GM21390 (cell line): ENCODE data around the gene AVEN.
"Not testable (repeated sequence)": the region's sequence is repeated elsewhere in the genome, so short reads cannot be mapped to it uniquely, and the experiment has no call there.

Source experiments
- ATAC-seq: cut with Tn5 transposase; IDR thresholded peaks from one replicate; pipeline ENCODE4 v1.9.1; 2021; ENCODE audit not compliant: unreplicated experiment

AVEN gene, protein sequence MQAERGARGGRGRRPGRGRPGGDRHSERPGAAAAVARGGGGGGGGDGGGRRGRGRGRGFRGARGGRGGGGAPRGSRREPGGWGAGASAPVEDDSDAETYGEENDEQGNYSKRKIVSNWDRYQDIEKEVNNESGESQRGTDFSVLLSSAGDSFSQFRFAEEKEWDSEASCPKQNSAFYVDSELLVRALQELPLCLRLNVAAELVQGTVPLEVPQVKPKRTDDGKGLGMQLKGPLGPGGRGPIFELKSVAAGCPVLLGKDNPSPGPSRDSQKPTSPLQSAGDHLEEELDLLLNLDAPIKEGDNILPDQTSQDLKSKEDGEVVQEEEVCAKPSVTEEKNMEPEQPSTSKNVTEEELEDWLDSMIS

DNA sequence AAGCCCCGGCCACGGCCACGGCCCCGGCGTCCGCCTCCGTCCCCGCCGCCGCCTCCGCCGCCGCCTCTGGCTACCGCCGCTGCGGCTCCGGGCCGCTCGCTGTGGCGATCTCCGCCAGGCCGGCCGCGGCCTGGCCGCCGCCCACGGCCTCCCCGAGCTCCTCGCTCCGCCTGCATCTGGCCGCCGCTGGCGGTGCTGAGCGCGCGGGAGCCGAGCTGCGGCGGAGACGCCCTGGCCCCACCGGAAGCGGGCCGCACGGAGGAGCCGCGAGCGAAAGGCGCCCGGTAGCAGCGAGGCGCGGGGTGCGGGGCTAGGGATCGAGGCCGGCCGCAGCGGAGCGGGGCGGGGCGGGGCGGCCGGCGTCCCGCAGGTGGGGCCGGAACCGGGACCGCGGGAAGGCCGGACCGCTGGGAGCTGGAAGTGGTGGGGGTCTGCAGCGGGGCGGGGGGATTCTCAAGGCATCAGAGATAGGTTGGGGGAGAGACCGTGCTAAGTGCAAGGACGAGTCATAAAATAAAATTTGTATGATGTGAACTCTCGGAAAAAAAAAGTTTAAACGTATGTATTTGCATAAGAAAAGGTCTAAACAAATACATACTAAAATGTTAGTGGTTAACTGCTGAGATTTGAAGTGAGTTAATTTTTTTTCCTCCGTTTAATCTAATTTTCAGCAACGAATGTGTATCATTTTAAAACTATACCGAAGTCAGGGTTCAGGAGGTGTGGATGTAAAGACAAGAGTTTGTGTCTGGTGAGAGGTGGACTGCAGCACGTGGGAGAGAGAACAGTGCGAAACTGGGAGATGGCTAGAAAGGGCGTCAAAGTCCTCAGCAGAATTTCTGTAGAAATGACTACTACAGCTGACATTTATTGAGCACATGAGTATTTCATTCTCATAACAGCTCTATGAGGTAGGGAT, at the start of gene AVEN:
Gene AVEN, minus strand, starts transcription at position 334 of the 919 bp plus-strand sequence. Its CDS starts 158 bp downstream, at position 176.
- ATAC-seq: peak; percentile 39

DNA sequence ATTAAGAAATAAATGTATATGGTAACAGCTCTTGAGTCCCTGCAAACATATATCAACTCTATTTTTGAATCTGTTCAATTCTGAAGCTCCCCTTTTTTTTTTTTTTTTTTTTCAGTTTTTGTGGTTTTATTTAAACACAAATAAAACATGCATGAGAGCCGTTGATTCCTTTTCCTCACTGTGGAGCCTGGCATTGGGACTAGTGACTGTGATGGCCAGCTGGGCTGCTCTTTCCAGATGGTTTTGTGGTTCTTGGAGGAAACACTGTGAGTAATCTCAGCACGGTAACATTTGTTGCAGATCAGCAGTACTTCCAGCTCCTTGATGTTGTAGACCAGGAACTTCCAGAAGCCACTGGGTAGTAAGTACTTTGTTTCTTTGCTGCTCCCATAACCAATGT, 46.7 kb upstream of the AVEN start:
- ATAC-seq: no peak

- ATAC-seq: no peak
Measured at GRCh38 chr15:34084086-34084485, 45.1 kb upstream of the AVEN start.

- no peak for ATAC-seq
Measured at GRCh38 chr15:34079904-34080303, 40.9 kb upstream of the AVEN start.

DNA sequence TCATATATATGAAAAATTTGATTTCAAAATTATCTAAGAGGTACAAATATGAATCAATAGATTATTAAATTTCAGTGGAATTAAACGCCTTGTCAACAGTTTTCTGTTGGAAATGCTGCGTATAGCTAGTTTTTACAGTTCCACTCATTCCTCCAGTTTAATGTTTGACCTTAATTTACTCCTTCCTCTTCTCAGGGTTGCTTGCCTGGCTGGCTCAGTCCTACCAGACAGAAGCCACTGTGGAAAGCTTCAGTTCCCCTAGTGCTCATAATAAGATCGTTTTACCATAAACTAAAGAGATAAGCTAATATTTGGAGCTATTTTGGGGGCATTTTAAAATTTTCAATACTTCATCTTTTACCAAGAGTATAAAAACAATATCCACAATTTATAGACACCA, 39.9 kb upstream of the AVEN start:
- ATAC-seq: no peak

DNA sequence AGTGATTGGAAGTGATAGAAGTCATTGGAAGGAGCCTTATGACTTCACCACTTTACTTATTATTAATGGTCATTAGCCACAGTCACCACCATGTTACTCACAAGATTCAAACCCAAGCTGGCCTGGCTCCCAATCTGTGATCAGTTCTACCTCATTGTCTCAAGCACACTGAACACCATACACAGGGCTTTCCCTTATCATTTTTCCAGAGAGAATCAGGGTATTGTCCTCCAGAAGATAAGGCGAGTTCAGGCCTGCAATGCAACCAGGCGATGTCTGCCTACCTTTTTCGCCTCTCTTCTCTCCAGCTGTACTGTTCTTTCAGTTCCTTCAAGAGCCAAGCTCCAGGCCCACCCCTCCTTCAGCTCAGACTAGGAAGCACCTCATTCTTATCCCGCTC, 37.8 kb upstream of the AVEN start:
- no peak for ATAC-seq

- ATAC-seq: no peak
Measured at GRCh38 chr15:34070003-34070402, 31.0 kb upstream of the AVEN start.

- ATAC-seq: no peak
Measured at GRCh38 chr15:34065941-34066340, 26.9 kb upstream of the AVEN start.

- ATAC-seq: no peak
Measured at GRCh38 chr15:34065261-34065660, 26.3 kb upstream of the AVEN start.

DNA sequence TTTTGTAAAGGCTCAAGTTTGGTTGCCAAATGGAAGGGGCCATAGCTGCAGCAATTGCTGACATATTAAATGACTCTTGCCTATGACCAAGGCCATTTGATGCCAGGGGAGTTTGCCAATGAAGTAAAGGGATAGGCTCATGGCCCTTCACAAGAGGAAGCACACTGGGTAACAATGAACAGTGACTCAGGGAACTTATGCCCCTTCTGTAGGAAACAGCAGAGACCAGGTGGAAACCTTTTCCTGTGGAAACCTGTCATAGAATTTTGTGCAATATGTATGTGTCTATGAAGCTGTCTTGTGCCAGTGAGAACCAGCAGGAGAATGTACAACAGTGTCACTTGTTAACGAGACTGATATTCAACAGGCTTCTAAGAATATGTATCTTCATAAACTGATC, 25.4 kb upstream of the AVEN start:
- no peak for ATAC-seq

DNA sequence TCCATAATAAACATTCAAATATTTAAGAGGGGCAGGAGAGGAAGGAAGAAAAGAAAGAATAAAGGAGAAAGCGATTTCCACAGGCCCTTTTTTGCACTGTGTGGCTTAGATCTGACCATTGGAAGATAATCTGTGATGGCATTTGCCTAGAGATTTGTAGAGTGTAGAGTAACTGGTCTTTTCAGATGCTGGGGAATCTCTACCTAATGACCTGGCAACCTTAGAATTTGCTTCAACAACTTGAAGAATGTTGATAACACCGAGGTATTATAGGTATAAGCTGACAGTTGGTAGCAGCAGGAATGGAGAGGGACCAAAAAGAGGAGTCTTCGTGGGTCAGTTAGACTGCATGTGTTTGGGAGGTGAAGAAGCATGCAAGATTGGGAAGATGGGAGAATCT, 20.9 kb upstream of the AVEN start:
- no peak for ATAC-seq

- ATAC-seq: no peak
Measured at GRCh38 chr15:34059476-34059875, 20.5 kb upstream of the AVEN start.

GRCh38 chr15:34056911-34057310, 17.9 kb upstream of the AVEN start:
- ATAC-seq: no peak

GRCh38 chr15:34055868-34056595, 17.0 kb upstream of the AVEN start:
- ATAC-seq: no peak

GRCh38 chr15:34054081-34054707, 15.2 kb upstream of the AVEN start:
- ATAC-seq: no peak

GRCh38 chr15:34050385-34050784, 11.4 kb upstream of the AVEN start:
- not testable (repeated sequence) for ATAC-seq

GRCh38 chr15:34049112-34049511, 10.1 kb upstream of the AVEN start:
- no peak for ATAC-seq

DNA sequence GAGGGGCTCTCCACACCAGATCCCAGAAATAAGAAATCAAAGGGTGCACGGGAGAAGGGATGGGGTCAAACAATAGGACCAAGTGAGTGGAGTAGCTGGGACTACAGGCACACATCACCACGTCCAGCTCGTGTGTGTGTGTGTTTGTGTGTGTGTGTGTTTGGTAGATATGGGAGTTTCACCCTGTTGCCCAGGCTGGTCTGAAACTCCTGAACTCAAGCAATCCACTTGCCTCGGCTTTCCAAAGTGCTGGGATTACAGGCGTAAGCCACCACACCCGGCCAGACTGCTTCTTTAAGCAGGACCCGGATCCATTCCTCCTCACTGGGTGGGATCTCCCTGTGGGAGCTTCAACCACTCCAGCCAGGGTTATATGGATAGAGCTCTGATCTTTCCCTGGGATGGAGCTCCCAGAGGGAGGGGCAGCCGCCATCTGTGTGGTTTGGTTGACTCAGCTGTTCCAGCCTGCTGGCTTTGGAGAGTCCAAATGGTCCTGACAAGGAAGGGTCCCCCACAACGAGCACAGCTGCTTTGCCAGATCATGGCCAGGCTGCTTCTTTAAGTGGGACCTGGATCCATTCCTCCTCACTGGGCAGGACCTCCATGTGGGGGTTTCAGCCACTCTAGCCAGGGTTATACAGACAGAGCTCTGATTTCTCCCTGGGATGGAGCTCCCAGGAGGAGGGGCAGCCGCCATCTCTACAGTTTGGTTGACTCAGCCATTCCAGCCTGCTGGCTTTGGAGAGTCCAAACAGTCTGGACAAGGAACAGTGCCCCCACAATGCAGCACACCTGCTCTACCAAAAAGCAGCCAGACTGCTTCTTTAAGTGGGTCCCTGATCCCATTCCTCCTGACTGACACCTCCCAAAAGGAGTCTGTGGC, 9.1 kb upstream of the AVEN start:
- ATAC-seq: no peak

- ATAC-seq: no peak
Measured at GRCh38 chr15:34046471-34047145, 7.6 kb upstream of the AVEN start.
